PC-3 (cell line): ENCODE data around the gene THRB. TPM values are rescaled to one million over a fixed set of nuclear protein-coding genes. Genes with fewer than 3 reads are reported as not detected.

Experiments
- ATAC-seq: fragments of 200-7000 bp; cut with Tn5 transposase; 2 replicates; pipeline ENCODE4 v1.9.1; 2020; ENCODE audit warnings: mild to moderate bottlenecking, moderate library complexity
- BruUV-seq: library from RNA; stranded (reverse); fragments of 400-500 nt; replicated peaks from 2 replicates; lab custom pipeline; 2021; lab: Mats Ljungman, UMichigan
- CTCF ChIA-PET: fragments of 300-600 bp; sonication (Branson Sonifier 250); formaldehyde crosslinking; loops from one replicate; lab custom pipeline; 2022; ENCODE audit warnings: antibody characterized with exemption; lab: Charles Lee
- POLR2A ChIA-PET: fragments of 300-600 bp; sonication (Branson Sonifier 250); formaldehyde crosslinking; loops from one replicate; lab custom pipeline; 2022; ENCODE audit warnings: antibody characterized with exemption; ENCODE audit not compliant: unreplicated experiment; lab: Charles Lee
- DNase-seq: peaks from one replicate; pipeline ENCODE4 v3.0.0-alpha.2; 2015
- H2AFZ ChIP-seq: fragments of 300-600 bp; sonication (generic); 2 replicates; pipeline ENCODE4 v1.6.0; 2016; ENCODE audit warnings: antibody characterized with exemption, low read length
- H3F3A ChIP-seq: fragments of 300-600 bp; sonication (generic); one replicate; pipeline ENCODE4 v1.6.0; 2017; ENCODE audit warnings: antibody characterized with exemption, low read length, control low read depth, mild to moderate bottlenecking; ENCODE audit not compliant: unreplicated experiment
- H3K27ac ChIP-seq: fragments of 300-600 bp; sonication (generic); 2 replicates; pipeline ENCODE4 v1.5.1; 2016; ENCODE audit warnings: mild to moderate bottlenecking, low read length
- H3K27me3 ChIP-seq: fragments of 300-600 bp; sonication (generic); 2 replicates; pipeline ENCODE4 v1.6.1; 2016; ENCODE audit warnings: low read length, mixed read lengths
- H3K36me3 ChIP-seq: fragments of 300-600 bp; sonication (generic); 2 replicates; pipeline ENCODE4 v1.6.1; 2016; ENCODE audit warnings: low read depth, mixed run types, low read length, mixed read lengths
- H3K4me1 ChIP-seq: fragments of 300-600 bp; sonication (generic); 2 replicates; pipeline ENCODE4 v1.5.1; 2016; ENCODE audit warnings: low read length; ENCODE audit not compliant: insufficient read depth
- H3K4me2 ChIP-seq: fragments of 300-600 bp; sonication (generic); 2 replicates; pipeline ENCODE4 v1.6.0; 2016; ENCODE audit warnings: low read length
- H3K4me3 ChIP-seq: fragments of 300-600 bp; sonication (generic); 2 replicates; pipeline ENCODE4 v1.5.1; 2016; ENCODE audit warnings: mild to moderate bottlenecking, low read length, mixed read lengths
- H3K79me2 ChIP-seq: fragments of 300-600 bp; sonication (generic); 2 replicates; pipeline ENCODE4 v1.6.1; 2017; ENCODE audit warnings: low read length, mixed read lengths
- H3K9ac ChIP-seq: fragments of 300-600 bp; sonication (generic); 2 replicates; pipeline ENCODE4 v1.6.0; 2016; ENCODE audit warnings: mild to moderate bottlenecking, low read length
- H3K9me2 ChIP-seq: fragments of 300-600 bp; sonication (generic); replicated peaks from 2 replicates; pipeline ENCODE4 v1.6.1; 2016; ENCODE audit warnings: mixed run types, low read length, mixed read lengths
- H3K9me3 ChIP-seq: fragments of 300-600 bp; sonication (generic); 2 replicates; pipeline ENCODE4 v1.6.1; 2016; ENCODE audit warnings: low read length, mixed read lengths
- H4K20me1 ChIP-seq: fragments of 300-600 bp; sonication (generic); 2 replicates; pipeline ENCODE4 v1.6.1; 2016; ENCODE audit warnings: low read length, mixed read lengths
- CTCF ChIP-seq: fragments of 300-600 bp; sonication (generic); conservative IDR thresholded peaks from 2 replicates; pipeline ENCODE4 v1.5.1; 2017; ENCODE audit warnings: antibody characterized with exemption, low read depth, mild to moderate bottlenecking, low read length
- EZH2 ChIP-seq: fragments of 300-600 bp; sonication (generic); IDR thresholded peaks from one replicate; pipeline ENCODE4 v1.6.1; 2017; ENCODE audit warnings: antibody characterized with exemption, mild to moderate bottlenecking, low read length; ENCODE audit not compliant: unreplicated experiment
- EZH2phosphoT487 ChIP-seq: fragments of 300-600 bp; sonication (generic); IDR thresholded peaks from 2 replicates; pipeline ENCODE4 v1.6.1; 2018; ENCODE audit warnings: mild to moderate bottlenecking, antibody characterized with exemption, low read length, borderline replicate concordance
- intact Hi-C: fragments of 100-400 bp; cut with micrococcal nuclease; formaldehyde crosslinking; loops from 2 replicates; pipeline ENCODE4 v1.9.0; 2023
- total RNA-seq: library from RNA; depleted of rRNA; stranded (reverse); fragments of >200 nt; gene quantifications from 2 replicates; pipeline ENCODE4 v1.2.3, GENCODE V29; 2014

Gene THRB
- total RNA-seq, 1 experiment from 2014 or later = 9.7 TPM

GRCh38 chr3:24437326-24437725 is 57.3 kb downstream of the THRB start:
- no peak overlapping the region for H3K9ac ChIP-seq
- H3K36me3 ChIP-seq = no peaks in the 10 kb centered on the region
- DNase-seq (no peak), ATAC-seq (no peak)
- ChIA-PET CTCF (no interaction called here), POLR2A (no interaction called here)
- no peaks in the 10 kb centered on the region for H3K4me1 ChIP-seq
- intact Hi-C loops = no loop called here
- no peaks in the 10 kb centered on the region for H4K20me1 ChIP-seq
- no peaks in the 10 kb centered on the region for H3K79me2 ChIP-seq
- TF ChIP-seq EZH2 (no peak), CTCF (no peak), EZH2phosphoT487 (no peak)
- H2AFZ ChIP-seq = no peak overlapping the region
- no peaks in the 10 kb centered on the region for H3K9me2 ChIP-seq
- no peaks in the 10 kb centered on the region for H3F3A ChIP-seq
- H3K27me3 ChIP-seq = no peaks in the 10 kb centered on the region
- H3K9me3 ChIP-seq = no peaks in the 10 kb centered on the region
- no peak overlapping the region for H3K27ac ChIP-seq
- no peak overlapping the region for H3K4me3 ChIP-seq
- no peak overlapping the region for H3K4me2 ChIP-seq
- no TSS peak for BruUV-seq

- no peak overlapping the region for H2AFZ ChIP-seq
- no peaks in the 10 kb centered on the region for H3K27me3 ChIP-seq
- no peak overlapping the region for H3K27ac ChIP-seq
- ChIA-PET CTCF (no interaction called here), POLR2A (no interaction called here)
- no peaks in the 10 kb centered on the region for H3K79me2 ChIP-seq
- no peak for DNase-seq
- no peak overlapping the region for H3K9ac ChIP-seq
- H4K20me1 ChIP-seq = no peaks in the 10 kb centered on the region
- no peaks in the 10 kb centered on the region for H3K4me1 ChIP-seq
- intact Hi-C loops = no loop called here
- no peak for ATAC-seq
- no peaks in the 10 kb centered on the region for H3K36me3 ChIP-seq
- BruUV-seq = no TSS peak
- no peak overlapping the region for H3K4me2 ChIP-seq
- H3F3A ChIP-seq = no peaks in the 10 kb centered on the region
- H3K9me2 ChIP-seq = no peaks in the 10 kb centered on the region
- TF ChIP-seq CTCF (no peak), EZH2phosphoT487 (no peak), EZH2 (no peak)
- H3K4me3 ChIP-seq = no peak overlapping the region
- H3K9me3 ChIP-seq = no peaks in the 10 kb centered on the region
Observed at GRCh38 chr3:24435584-24435983, 59.1 kb downstream of the THRB start.

DNA sequence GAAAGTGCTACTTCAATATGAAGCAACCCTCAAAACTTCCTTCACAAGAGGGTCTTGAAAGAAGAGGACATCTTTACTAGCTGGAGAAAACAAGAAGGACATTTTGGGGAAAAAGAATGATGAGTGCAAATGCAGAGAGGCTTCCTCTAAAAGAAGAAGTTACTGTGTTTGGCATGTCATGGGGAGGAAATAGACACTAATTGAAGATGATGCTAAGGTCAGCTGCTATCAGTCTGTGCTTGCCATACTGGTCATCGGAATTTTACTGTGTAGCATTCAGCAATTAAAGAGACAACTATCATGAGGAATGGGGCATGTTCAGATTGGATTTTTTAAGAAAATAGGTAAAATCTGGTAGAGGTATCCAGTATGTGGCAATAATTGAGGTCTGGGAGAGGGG is 60.0 kb downstream of the THRB start:
- DNase-seq (no peak), ATAC-seq (no peak)
- no peaks in the 10 kb centered on the region for H4K20me1 ChIP-seq
- H3K9ac ChIP-seq = no peak overlapping the region
- H3K4me2 ChIP-seq = no peak overlapping the region
- no peaks in the 10 kb centered on the region for H3K9me2 ChIP-seq
- H3K4me3 ChIP-seq = no peak overlapping the region
- H2AFZ ChIP-seq = no peak overlapping the region
- BruUV-seq = no TSS peak
- ChIA-PET POLR2A (no interaction called here), CTCF (no interaction called here)
- no peaks in the 10 kb centered on the region for H3K79me2 ChIP-seq
- no peaks in the 10 kb centered on the region for H3K36me3 ChIP-seq
- no peaks in the 10 kb centered on the region for H3F3A ChIP-seq
- H3K4me1 ChIP-seq = no peaks in the 10 kb centered on the region
- no peaks in the 10 kb centered on the region for H3K9me3 ChIP-seq
- TF ChIP-seq CTCF = no peak
- no peak for TF ChIP-seq EZH2phosphoT487
- no peak for TF ChIP-seq EZH2
- no peak overlapping the region for H3K27ac ChIP-seq
- H3K27me3 ChIP-seq = no peaks in the 10 kb centered on the region
- intact Hi-C loops = no loop called here
